ENCODE results near the gene PPP2R1A. TPM values are rescaled to one million over a fixed set of nuclear protein-coding genes. Genes with fewer than 3 reads are reported as not detected.
"Not testable (repeated sequence)": the region's sequence is repeated elsewhere in the genome, so short reads cannot be mapped to it uniquely, and the experiment has no call there.

The PPP2R1A gene
- total RNA-seq, 1 donor from 2014 or later, result 222 TPM

DNA sequence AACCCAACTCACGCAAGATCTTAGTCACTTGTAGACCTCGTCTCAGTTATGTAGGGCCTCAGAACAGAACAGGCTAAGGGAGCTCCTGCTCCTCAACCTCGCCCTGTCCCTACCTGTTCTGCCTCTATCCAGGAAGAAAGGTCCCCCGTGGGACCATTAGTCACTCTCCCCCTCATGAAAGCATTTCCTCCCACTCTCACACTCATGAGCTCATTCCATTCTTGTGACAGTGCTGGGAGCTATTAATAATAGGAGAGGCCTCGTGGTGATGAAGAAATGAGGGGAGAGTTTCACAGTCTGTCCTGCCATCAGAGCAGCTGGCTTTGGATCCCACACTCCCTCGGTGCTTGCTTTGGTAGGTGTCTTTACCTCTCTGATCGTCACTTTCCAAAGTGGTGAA is 10.2 kb downstream of the PPP2R1A start:
- intact Hi-C loops (cut with micrococcal nuclease), result no loop called here

DNA sequence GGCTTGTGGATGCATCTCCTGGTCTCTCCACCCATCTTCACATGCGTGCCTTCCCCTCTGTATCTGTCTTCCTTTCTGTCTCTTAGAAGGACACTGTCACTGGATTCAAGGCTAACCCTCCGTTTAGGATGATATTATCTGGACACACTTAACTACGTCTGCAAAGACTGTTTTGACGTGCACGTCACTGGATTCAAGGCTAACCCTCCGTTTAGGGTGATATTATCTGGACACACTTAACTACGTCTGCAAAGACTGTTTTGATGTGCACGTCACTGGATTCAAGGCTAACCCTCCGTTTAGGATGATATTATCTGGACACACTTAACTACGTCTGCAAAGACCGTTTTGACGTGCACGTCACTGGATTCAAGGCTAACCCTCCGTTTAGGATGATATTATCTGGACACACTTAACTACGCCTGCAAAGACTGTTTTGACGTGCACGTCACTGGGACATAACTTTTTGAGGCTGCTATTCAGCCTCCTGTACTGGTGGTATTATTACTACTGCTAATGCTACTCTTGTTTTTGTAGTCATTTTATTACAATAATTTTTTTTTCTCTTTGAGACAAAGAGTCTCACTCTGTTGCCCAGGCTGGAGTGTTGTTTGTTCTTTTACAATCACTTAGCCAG is 11.0 kb downstream of the PPP2R1A start:
- intact Hi-C loops (cut with micrococcal nuclease), result not testable (repeated sequence)

DNA sequence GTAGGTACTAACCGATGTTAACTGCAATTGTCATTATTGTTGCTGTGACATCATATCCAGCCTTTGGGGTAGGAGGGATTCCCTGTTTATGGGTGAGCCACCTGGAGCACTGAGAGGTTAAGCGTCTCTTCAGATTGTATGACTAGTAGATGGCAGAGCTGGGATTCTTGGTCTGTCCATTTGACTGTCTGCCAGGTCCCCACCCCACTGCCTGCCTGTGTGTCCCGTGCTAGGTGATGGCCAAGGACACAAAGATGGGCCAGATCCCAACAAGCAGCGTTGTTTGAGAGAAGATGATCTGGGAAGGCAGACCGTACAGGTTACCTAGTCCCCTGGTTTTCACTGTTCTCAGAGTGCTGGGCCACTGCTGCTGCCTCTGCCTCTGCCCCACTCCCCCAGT is 16.6 kb downstream of the PPP2R1A start:
- intact Hi-C loops (cut with micrococcal nuclease), result no loop called here

DNA sequence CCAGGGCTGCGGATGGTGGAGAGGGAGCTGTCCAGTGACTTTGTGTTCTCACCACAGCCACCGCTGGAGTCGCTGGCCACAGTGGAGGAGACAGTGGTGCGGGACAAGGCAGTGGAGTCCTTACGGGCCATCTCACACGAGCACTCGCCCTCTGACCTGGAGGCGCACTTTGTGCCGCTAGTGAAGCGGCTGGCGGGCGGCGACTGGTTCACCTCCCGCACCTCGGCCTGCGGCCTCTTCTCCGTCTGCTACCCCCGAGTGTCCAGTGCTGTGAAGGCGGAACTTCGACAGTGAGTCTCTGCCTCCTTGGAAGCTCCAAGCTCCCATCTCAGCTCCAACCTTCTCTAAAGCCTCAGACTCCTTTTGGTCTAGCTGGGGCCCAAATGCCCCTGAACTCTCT is 21.4 kb downstream of the PPP2R1A start:
- intact Hi-C loops (cut with micrococcal nuclease), result no loop called here

DNA sequence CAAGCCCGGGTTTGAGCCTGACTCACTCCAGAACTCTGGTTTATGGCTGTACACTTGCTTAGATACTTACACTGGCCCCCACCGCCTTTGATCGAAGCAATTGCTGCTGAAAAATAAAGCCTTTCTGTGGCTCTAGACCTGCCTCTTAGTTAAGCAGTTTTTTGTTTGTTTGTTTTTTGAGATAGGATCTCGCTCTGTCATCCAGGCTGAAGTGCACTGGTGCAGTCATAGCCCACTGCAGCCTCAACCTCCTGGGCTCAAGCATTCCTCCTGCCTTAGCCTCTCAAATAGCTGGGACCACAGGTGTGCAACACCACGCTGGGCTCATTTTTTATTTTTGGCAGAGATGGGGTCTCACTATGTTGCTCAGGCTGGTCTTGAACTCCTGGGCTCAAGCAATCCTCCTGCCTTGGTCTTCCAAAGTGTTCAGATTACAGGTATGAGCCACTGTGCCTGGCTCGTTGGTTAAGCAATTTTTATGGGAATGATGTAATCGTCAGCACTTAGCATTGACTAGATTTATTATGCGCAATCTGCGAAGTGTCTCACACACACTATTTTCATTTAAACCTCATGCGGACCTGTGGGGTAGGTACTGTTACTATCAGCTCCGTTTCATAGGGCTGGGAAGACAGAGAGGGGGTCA is 22.2 kb downstream of the PPP2R1A start:
- intact Hi-C loops (cut with micrococcal nuclease), result no loop called here

DNA sequence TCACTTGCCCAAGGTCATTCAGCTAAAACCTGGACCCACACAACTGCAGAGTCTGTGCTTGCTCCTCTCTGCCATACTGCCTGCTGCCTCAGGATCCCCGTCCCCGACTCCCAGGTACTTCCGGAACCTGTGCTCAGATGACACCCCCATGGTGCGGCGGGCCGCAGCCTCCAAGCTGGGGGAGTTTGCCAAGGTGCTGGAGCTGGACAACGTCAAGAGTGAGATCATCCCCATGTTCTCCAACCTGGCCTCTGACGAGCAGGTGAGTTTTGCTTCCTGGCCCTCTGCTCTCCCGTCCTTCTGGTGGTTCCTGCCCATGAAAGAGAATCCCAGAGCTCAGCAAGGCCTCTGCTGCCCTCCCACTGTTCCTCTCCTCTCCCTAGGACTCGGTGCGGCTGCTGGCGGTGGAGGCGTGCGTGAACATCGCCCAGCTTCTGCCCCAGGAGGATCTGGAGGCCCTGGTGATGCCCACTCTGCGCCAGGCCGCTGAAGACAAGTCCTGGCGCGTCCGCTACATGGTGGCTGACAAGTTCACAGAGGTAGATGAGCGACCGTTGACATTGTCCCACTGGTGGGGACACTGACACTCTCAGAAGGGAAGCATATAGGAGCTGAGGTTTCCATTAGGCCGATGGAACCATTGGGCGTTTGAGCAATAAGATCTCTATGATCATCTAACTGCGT is 22.9 kb downstream of the PPP2R1A start:
- intact Hi-C loops (cut with micrococcal nuclease), result no loop called here

DNA sequence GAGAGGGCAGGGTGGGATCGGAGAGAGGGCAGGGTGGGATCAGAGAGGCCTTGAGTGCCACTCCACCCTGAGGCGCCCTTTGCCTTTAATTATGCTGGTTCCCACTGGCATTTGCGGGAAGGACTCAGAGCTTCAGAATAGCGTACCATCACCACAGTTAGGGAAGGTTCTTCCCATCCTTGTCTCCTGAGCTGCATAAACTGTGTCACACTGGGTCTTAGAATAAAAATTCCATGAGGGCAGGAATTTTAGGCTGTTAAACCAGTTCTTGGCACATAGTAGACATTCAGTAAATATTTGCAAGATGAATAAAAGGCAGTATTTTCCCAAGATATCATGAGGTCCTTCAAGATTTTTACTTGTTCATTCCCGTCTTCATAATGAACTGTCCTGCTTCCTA is 24.4 kb downstream of the PPP2R1A start:
- intact Hi-C loops (cut with micrococcal nuclease), result no loop called here

DNA sequence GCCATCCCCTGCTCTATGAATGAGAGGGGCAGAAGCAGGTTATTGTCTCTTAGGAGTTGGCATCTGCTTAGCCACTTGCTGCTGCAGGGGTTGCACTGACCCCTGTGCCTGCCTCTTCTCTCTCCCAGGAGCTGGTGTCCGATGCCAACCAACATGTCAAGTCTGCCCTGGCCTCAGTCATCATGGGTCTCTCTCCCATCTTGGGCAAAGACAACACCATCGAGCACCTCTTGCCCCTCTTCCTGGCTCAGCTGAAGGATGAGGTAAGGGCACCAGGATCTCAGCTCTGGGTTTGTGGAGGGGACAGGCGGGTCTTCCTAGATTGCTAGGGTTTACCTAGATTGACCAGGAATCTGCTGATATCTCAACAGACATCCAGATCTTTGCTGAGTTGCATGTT is 26.5 kb downstream of the PPP2R1A start:
- intact Hi-C loops (cut with micrococcal nuclease), result no loop called here

DNA sequence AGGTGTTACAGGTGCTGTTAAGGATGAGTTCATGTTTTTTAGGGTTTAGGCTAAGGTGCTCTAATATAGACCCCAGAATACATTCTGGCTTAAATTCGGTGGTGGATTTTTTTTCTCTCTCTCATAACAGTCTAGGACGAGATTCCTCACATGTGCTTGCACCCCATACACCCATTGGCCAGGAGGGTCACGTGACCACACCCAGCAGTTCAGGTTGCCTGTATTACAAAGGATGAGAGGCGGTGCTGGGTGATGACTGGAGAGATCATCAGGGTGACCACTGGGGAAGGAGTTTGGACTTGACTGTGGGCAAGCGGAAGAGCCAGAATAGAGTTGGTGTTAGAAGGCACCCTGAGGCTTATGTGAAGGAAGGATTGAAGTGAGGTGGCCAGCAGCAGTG is 27.7 kb downstream of the PPP2R1A start:
- intact Hi-C loops (cut with micrococcal nuclease), result no loop called here

DNA sequence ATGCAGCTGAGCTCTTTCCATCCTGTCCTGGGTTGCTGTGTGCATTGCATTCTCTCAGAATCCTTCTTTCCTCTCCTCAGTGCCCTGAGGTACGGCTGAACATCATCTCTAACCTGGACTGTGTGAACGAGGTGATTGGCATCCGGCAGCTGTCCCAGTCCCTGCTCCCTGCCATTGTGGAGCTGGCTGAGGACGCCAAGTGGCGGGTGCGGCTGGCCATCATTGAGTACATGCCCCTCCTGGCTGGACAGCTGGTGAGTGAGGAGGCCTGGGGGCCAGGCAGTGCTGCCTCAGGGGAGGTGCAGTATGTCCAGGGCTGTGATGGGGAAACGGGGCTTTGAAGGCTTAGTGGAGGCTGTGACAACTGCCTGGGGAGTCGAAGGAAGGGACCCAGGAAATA is 29.8 kb downstream of the PPP2R1A start:
- intact Hi-C loops (cut with micrococcal nuclease), result no loop called here

DNA sequence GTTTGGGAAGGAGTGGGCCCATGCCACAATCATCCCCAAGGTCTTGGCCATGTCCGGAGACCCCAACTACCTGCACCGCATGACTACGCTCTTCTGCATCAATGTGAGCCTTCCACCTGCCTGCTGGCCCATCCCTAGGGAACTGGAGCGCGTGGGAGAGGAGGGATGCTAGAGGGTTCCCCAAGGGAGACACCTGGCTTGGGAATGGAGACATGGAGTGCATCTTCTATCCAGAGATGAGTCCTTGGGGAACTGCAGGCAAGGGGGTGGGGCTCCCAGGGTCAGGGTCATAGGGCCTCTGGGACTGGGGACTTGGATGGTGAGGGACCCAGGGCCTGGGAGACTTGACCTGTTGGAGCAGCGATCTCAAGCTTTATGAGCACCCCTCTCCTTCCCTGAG is 31.2 kb downstream of the PPP2R1A start:
- intact Hi-C loops (cut with micrococcal nuclease), result no loop called here

DNA sequence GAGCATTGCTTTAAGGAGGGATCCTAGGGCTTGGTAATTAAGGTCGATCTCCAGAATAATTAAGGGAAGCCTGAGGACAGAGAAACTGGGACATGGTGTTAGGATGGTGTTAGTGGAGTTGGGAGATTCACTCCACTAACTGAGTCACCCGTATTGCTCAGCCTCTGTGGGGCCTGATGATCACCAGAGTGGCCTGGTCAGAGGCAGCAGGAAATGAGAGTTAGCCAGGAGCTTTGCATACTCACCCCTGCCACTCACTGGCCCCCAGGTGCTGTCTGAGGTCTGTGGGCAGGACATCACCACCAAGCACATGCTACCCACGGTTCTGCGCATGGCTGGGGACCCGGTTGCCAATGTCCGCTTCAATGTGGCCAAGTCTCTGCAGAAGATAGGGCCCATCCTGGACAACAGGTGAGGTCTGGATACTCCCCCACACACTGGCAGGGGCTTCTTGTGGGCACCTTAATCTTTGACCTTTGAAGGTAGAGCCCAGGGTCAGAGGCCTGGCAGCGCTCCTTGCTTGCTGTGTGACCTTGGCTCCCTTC is 32.1 kb downstream of the PPP2R1A start:
- intact Hi-C loops (cut with micrococcal nuclease), result no loop called here

DNA sequence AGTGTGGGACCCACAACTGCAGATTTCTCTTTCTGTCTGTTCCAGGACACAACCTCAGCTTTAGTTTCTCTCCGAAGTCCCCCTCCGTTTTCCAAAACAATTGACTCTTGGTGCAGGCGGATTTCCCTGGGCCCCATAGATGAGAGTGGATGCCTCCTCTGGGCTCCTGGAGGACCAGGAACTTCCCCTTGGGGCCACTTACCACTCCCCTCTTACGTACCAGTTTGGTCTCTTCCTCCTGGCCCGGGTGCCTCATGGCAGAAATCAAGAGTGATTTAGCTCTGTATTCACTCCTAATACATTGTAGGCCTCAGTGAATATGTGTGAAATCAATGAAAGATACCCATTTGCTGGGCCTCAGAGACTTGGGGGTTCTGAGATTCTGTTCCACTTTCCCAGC is 34.4 kb downstream of the PPP2R1A start:
- intact Hi-C loops (cut with micrococcal nuclease), result no loop called here

DNA sequence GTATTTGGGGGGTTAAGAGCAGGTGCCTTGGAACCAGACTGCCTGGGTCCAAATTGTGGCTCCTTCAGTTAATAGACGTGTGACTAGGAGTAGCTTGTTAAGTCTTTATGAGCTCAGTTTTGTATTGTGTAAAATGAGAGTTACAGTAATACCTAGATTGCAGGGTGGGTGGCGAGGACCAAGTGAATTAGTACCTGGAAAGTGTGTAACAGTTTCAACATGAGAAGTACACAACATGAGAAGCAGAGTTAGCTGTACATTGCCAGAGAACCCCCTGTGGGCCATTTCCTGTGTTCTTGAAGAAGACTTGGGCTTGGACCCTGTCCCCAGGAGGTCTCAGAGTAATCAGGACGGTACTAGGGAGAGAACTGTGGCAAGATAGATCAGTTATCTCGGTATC is 36.8 kb downstream of the PPP2R1A start:
- intact Hi-C loops (cut with micrococcal nuclease), result no loop called here

DNA sequence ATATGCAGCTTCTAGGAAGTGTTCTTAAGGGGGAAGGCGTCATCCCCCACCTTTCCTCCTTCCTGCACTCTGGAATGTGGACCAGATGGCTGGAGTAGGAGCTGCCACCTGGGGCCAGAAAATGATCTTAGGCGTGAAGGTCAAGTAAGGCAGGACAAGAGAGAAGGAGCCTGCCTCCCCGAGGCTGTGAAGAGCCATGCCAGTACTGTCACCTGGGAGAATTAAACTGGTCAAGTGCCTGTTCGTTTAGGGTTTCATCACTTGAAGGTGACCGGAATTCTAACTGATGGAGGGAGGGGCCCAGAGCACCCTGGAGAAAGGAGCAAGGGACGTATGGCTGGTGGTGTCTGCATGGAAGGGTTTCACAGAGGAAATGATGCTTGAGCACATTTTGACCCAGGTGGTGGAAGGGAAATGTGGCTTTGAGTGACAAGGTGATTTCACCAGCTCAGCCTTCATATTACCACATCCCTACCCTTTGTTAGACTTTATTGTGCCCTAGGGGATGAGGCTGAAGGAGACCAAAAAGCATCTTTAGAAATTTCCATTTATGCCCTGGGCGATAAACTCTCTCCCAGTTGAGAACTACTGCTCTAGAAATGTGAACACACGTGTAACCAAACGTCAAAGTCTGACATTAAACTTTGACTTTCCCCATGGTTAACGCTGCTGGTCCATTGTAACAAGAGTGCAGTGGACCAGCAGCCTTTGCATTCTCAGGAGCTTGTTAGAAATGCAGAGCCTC is 37.5 kb downstream of the PPP2R1A start:
- intact Hi-C loops (cut with micrococcal nuclease), result no loop called here

DNA sequence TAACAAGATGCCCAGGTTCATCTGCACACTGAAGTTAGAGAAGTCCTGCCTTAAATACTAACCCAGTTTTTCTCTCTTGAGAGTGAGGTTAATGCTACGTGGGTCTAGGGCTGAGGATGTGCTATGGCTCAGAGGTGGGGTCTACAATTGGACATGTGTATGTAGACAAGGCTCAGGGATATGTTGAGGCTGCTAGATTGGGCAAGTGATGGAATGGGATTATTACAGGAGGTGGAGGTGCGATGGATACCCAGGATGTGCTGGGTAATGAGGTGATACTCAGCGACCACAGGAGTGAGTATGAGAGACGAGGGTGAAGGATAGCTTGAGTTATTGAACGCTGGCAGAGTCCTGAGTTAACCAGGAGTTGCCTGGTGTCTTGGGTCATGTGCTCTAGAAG is 38.1 kb downstream of the PPP2R1A start:
- intact Hi-C loops (cut with micrococcal nuclease), result no loop called here

DNA sequence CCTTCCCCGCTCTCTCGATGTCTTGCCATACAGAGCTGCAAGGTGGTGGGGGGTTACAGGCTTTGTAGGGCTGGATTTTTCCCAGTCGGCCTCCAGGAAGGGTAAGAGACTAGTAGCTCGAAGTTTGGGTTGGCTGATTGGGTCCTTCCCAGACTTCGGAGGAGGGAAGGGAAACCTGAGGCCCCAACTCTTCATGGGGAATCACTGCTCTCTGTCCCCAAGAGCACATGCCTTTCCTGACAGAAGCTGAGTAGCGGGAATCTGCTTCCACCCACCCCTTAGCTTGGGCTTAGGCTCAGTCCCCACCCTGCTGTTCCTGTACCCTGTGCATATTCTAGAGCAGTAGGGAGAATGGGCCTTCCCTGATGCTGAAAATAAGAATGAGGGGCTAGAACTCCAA is 39.7 kb downstream of the PPP2R1A start:
- intact Hi-C loops (cut with micrococcal nuclease), result no loop called here

DNA sequence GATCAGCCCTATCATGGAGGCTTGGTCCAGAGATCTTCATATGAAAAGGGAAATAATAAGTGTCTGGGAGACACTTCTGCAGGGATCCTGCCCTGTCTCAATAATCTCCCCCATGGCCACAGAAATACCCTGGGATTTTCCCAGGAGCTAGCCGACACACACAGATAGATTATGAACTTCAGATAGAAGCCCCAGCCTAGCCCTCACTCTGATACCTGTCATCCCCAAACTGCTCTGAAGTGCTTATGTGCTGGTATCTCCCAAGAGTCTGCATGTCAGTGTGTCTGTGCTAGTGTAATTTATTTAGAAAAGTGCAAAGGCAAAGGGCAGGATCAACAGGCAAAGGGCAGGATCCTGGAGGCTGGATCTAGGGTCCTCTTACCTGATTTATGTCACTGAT is 40.8 kb downstream of the PPP2R1A start:
- intact Hi-C loops (cut with micrococcal nuclease), result no loop called here

DNA sequence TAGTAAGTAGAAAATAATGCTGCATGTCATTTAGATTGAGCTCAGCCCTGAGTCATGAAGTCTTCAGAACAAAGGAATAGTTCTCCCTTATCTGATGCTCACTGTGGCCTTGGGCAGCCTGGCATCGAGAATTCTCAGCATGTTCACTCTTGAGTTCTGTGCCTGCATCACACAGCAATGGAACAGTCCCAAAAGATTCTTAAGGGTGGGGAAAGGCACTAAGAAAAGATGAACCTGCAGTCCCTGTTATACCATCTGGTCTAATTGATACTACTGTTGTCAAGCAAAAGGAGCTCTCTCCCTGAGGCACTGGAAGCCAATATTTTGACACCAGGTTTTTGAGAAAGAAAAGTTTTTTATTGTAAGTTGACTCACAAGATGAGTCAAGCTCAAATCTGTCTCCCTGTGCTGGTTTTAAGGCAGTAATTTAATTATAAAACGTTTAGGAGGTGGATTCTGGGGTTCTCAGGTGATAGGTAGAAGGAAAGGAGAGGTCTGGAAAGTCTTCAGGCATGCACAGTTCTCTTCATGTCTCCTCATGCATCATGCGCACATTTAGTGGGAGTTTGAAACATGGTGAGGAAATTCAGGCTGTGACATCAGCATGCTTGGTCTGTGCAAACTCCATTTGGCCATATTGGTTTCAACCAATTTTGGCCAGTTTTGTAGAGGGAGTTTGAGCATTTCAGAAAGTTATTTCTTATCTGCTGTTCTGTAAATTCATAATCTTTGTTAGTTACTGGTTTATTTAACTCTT is 41.5 kb downstream of the PPP2R1A start:
- intact Hi-C loops (cut with micrococcal nuclease), result no loop called here

DNA sequence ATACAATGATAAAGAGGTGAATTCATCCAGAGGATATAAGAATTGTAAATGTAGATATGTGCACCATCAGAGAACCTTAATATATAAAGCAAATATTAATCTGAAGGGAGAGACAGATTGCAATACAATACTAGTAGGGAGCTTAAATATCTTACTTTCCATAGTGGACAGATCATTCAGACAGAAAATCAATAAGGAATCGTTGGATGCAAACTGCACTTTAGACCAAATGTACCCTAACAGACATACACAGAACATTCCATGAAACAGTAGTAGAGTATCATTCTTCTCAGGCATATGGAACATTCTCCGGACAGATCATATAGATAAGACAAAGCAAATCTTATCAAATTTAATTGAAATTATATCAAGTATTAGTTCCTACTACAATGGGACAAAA is 44.6 kb downstream of the PPP2R1A start:
- intact Hi-C loops (cut with micrococcal nuclease), result no loop called here

DNA sequence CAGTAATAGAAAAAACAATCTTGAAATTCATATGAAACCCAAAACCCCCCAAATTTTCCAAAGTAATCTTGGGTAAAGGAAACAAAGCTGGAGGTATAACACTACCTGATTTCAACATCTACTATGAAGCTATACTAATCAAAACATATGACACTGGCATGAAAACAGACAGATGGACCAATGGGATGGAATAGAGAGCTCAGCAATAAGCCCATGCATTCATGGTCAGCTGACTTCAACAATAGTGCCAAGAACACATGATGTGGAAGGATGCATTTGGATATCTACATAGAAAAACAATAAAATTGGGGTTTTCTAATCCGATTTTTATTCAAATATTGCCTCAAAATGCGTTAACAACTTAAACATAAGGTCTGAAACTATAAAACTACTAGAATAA is 47.3 kb downstream of the PPP2R1A start:
- intact Hi-C loops (cut with micrococcal nuclease), result loop anchor here (1.0 kb wide), 1 partner anchor 98 kb away; the partner anchor contains the start of gene ZNF616

Measured in T-helper 2 cell treated with Interferon-gamma antibody and Interleukin-4, amounts not matched to agents 100 ng/mL and 5 ng/mL, for 36 hours (primary cell).